Dedifferentiated amniotic fluid mesenchymal stem cell (primary cell): ENCODE data around the gene HELZ.

Source experiments
- DNase-seq: peaks from one replicate; pipeline ENCODE4 v3.0.0-alpha.2; 2016; ENCODE audit errors: extremely low spot score

Gene HELZ

DNA sequence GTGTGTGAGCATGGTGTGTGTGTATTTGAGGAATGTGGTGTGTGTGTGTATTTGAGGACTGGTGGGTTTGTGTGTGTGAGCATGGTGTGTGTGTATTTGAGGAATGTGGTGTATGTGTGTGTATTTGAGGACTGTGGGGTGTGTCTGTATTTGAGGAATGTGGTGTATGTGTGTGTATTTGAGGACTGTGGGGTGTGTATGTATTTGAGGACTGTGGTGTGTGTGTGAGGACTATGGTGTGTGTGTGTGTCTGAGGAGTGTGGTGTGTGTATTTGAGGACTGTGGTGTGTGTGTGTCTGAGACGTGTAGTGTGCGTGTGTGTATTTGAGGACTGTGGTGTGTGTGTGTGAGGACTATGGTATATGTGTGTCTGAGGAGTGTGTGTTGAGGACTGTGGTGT lies 218.7 kb downstream of the HELZ start:
- no peak for DNase-seq

DNA sequence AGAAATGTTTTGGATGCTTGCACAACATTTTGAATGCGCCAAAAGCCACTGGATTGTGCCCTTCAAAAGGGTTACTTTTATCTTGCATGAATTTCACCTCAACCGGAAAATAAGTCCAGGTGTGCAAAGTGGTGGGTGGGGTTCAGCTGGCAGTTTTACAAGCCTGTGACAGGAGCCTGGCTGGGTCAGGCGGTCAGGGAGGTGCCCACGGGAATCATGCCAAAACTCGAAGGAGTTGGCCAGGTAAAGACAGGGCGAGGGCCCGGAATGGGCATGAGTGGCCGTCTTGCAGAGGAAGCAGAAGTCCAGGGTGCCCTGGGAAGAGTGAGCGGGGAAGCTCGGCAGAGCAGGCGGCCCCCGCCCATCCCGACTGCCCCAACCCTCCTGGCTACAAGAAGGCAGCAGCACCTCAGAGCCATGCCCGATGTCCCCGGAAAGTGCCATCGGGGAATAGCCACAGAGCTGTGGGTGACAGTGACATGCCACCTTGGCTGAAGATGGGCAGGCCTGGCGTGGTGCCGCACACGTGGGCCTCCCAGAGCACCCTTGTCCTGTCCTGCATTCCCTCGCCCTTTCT lies 219.7 kb downstream of the HELZ start:
- DNase-seq, result no peak

DNA sequence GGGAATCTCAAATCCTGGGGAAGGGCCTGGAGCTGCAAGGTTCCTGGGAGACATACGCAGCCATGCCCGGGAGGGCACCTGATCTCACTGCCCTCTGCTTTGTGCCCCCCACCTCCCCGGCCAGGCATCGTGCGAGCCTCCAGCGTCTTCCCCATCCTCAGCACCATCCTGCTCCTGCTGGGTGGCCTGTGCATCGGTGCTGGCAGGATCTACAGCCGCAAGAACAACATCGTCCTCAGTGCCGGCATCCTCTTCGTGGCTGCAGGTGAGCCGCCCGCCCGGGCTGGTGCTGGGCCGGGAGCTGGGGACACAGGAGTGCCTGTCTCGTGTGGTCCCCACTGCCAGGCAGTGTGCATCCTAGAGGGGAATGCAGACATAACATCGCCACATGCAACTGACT lies 220.3 kb downstream of the HELZ start:
- DNase-seq, result no peak

DNA sequence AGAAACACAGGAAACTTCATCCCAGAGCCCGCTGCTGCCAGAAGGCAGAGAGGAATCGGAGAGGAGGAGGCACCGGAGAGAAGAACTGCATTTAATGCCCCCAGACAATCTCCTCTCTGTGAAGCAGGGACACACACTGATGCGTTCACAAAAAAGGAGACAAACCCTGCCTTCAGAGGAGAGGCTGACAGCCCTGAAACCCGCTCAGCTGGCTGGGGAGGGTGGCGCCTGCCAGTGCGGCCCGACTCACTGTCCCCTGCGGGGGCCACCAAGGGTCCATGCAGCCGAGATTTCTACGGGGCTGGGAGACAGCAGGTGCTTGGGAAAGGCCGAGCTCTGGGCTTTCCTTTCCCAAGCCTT lies 222.6 kb downstream of the HELZ start:
- DNase-seq, result no peak

DNA sequence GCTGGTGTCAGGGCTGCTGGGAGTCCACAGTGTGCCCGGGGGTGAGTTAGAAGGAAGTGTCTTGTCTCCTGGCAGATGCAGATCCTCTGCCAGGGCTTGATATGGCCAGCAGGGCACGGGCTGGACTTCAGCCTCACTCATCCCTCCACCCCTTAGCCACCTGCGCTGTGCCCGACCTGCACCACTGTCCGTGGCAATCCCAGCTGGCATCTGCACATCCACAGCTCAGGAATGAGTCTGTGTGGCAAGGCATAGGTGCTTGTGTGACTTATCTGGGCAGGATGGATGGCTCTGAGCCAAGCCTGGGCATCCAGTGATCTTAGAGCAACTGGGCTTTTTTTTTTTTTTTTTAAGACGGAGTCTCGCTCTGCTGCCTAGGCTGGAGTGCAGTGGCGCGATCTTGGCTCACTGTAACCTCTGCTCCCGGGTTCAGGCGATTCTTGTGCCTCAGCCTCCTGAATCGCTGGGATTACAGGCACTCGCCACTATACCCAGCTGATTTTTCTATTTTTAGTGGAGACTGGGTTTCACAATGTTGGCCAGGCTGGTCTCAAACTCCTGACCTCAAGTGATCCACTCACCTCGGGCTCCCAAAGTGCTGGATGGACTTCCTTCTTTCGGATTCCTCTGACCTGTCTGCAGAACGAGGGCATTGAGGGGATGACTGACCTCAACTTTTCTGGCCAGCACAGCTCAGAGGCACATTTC lies 223.1 kb downstream of the HELZ start:
- no peak for DNase-seq

DNA sequence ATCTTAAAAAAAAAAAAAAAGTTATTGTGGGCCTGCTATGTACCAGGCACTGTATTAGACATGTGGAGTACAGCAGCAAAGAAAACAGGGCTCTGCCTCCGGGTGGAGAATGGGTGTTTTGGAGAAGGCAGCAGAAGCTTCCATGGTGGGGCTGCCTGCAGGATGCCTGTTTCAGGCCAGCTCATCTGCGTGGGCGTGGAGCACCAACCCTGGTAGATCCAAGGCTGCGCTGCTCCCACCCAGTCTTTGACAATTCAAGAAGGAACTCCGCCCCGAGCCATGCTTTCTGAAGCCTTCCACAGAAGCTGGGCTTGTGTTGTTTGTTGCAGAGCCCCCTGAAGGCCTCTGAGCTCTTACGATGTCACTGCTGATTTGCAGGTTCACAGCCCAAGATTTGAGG lies 223.8 kb downstream of the HELZ start:
- no peak for DNase-seq
